ENCODE measurements around the gene PLXNB2. TPM values are rescaled to one million over a fixed set of nuclear protein-coding genes. Genes with fewer than 3 reads are reported as not detected.

The PLXNB2 gene
- polyA plus RNA-seq, 1 donor from 2014 or later, result 38.6 TPM

- H4K20me1 ChIP-seq (ENCODE audit: insufficient read depth), result no peaks in the 10 kb centered on the region
- H3K4me2 ChIP-seq (ENCODE audit: low read length), result no peak overlapping the region
- H3F3A ChIP-seq (ENCODE audit: insufficient read depth, low read length, poor library complexity, severe bottlenecking), result no peaks in the 10 kb centered on the region
- no peak overlapping the region for H3K9ac ChIP-seq (ENCODE audit: low read length)
- H2AFZ ChIP-seq (ENCODE audit: low read depth, low read length), result no peak overlapping the region
- no peaks in the 10 kb centered on the region for H3K9me2 ChIP-seq (ENCODE audit: insufficient read depth, low read length)
- no peaks in the 10 kb centered on the region for H3K9me3 ChIP-seq (ENCODE audit: low read length)
- H3K36me3 ChIP-seq (ENCODE audit: insufficient read depth, low read length), result no peaks in the 10 kb centered on the region
- peaks cover 10% of the 10 kb centered on the region for H3K79me2 ChIP-seq (replicated peaks; ENCODE audit: insufficient read depth, low read length)
- H3K27ac ChIP-seq (ENCODE audit: low read length), result no peak overlapping the region
- no peak overlapping the region for H3K4me3 ChIP-seq (ENCODE audit: low read length)
- no peak for TF ChIP-seq TAF1 (IDR thresholded peaks at IDR 0.05; ENCODE audit: low read depth)
- TF ChIP-seq CTCF (IDR thresholded peaks at IDR 0.05; ENCODE audit: poor library complexity, severe bottlenecking), result no peak
- no peak for TF ChIP-seq RAD21 (conservative IDR thresholded peaks at IDR 0.05)
- no peak for TF ChIP-seq POLR2AphosphoS5 (IDR thresholded peaks at IDR 0.05)
- TF ChIP-seq EZH2 (IDR thresholded peaks at IDR 0.05; ENCODE audit: borderline replicate concordance, insufficient read depth, low read length, poor library complexity, severe bottlenecking), result no peak
- TF ChIP-seq EP300 (conservative IDR thresholded peaks at IDR 0.05; ENCODE audit: poor library complexity, severe bottlenecking), result no peak
- no peak for TF ChIP-seq SMC3 (conservative IDR thresholded peaks at IDR 0.05; ENCODE audit: poor library complexity)
- no peak for TF ChIP-seq MXI1 (conservative IDR thresholded peaks at IDR 0.05; ENCODE audit: poor library complexity, severe bottlenecking)
- TF ChIP-seq, protein P1, sequence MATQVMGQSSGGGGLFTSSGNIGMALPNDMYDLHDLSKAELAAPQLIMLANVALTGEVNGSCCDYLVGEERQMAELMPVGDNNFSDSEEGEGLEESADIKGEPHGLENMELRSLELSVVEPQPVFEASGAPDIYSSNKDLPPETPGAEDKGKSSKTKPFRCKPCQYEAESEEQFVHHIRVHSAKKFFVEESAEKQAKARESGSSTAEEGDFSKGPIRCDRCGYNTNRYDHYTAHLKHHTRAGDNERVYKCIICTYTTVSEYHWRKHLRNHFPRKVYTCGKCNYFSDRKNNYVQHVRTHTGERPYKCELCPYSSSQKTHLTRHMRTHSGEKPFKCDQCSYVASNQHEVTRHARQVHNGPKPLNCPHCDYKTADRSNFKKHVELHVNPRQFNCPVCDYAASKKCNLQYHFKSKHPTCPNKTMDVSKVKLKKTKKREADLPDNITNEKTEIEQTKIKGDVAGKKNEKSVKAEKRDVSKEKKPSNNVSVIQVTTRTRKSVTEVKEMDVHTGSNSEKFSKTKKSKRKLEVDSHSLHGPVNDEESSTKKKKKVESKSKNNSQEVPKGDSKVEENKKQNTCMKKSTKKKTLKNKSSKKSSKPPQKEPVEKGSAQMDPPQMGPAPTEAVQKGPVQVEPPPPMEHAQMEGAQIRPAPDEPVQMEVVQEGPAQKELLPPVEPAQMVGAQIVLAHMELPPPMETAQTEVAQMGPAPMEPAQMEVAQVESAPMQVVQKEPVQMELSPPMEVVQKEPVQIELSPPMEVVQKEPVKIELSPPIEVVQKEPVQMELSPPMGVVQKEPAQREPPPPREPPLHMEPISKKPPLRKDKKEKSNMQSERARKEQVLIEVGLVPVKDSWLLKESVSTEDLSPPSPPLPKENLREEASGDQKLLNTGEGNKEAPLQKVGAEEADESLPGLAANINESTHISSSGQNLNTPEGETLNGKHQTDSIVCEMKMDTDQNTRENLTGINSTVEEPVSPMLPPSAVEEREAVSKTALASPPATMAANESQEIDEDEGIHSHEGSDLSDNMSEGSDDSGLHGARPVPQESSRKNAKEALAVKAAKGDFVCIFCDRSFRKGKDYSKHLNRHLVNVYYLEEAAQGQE (IDR thresholded peaks at IDR 0.05; ENCODE audit: borderline replicate concordance), result no peak
- H3K27me3 ChIP-seq (ENCODE audit: insufficient read depth, low read depth, low read length), result no peaks in the 10 kb centered on the region
Measured at GRCh38 chr22:50320671-50321325, 13.4 kb upstream of the PLXNB2 start.

- Histone ChIP-seq H3K9me2 (ENCODE audit: insufficient read depth, low read length) (no peaks in the 10 kb centered on the region), H3K4me3 (ENCODE audit: low read length) (no peak overlapping the region), H3K79me2 (replicated peaks; ENCODE audit: insufficient read depth, low read length) (peaks cover 4% of the 10 kb centered on the region), H3K9me3 (ENCODE audit: low read length) (no peaks in the 10 kb centered on the region), H3F3A (ENCODE audit: insufficient read depth, low read length, poor library complexity, severe bottlenecking) (no peaks in the 10 kb centered on the region), H4K20me1 (ENCODE audit: insufficient read depth) (no peaks in the 10 kb centered on the region), H3K9ac (ENCODE audit: low read length) (no peak overlapping the region), H3K27ac (ENCODE audit: low read length) (no peak overlapping the region), H2AFZ (ENCODE audit: low read depth, low read length) (no peak overlapping the region), H3K4me2 (ENCODE audit: low read length) (no peak overlapping the region), H3K36me3 (ENCODE audit: insufficient read depth, low read length) (no peaks in the 10 kb centered on the region), H3K27me3 (ENCODE audit: insufficient read depth, low read depth, low read length) (no peaks in the 10 kb centered on the region)
- TF ChIP-seq POLR2AphosphoS5 (IDR thresholded peaks at IDR 0.05) (no peak), TAF1 (IDR thresholded peaks at IDR 0.05; ENCODE audit: low read depth) (no peak), SMC3 (conservative IDR thresholded peaks at IDR 0.05; ENCODE audit: poor library complexity) (no peak), CTCF (IDR thresholded peaks at IDR 0.05; ENCODE audit: poor library complexity, severe bottlenecking) (no peak), EP300 (conservative IDR thresholded peaks at IDR 0.05; ENCODE audit: poor library complexity, severe bottlenecking) (no peak), MXI1 (conservative IDR thresholded peaks at IDR 0.05; ENCODE audit: poor library complexity, severe bottlenecking) (no peak)
- TF ChIP-seq, protein P1 (IDR thresholded peaks at IDR 0.05; ENCODE audit: borderline replicate concordance), result no peak
Measured at GRCh38 chr22:50320116-50320515, 12.7 kb upstream of the PLXNB2 start.

Measured in neural cell (in vitro differentiated cells).